Hippocampal formation (tissue), 2 donors: Measurements from ENCODE around the gene NT5C3A.
"Not testable (repeated sequence)": the region's sequence is repeated elsewhere in the genome, so short reads cannot be mapped to it uniquely, and the experiment has no call there.

ENCODE experiments used
- DNase-seq, 2 donors: peaks; one replicate each; lab custom pipeline; 2025; lab: John Stamatoyannopoulos, UW

NT5C3A gene

DNA sequence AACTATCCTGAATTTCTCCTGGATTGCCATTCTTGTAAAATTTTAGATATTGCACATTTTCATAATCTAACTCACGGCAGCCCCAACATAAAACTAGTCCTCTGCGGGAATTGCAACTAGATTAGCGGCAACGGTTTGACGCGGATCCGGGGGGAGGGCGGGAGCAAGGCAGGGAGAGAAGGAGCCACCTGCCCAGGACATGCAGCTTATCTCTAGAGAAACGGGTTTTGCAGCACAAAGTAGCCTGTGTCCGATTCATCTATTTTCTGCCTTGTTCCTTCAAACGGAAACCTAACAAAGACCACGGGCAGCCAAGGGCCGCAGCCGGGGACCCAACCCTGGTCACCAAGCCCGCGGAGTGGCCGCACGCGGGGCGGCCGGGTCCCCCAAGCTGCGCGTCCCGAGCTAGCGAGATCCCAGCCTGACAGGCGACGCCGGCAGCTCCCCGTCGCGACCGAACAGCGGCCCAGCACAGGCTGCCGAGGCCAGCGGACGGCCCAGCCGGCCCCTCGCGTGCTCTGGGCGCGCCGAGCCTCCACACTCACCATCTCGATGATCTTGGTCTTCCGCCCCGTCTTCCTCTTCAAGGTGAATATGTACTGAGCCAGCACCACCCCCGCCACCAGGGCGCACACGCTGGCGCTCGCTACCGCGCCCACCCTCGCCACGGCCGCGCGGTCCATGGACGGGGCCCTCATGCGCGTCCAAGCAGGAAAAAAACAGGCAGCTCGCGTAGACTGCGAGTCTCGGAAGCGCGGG, at the start of gene NT5C3A:
NT5C3A (minus strand) TSS at position 754 of the 759 bp plus-strand sequence; CDS start at position 683, 71 bp downstream.
- DNase-seq, result peak in 1 of 2 donors; percentile 65

DNA sequence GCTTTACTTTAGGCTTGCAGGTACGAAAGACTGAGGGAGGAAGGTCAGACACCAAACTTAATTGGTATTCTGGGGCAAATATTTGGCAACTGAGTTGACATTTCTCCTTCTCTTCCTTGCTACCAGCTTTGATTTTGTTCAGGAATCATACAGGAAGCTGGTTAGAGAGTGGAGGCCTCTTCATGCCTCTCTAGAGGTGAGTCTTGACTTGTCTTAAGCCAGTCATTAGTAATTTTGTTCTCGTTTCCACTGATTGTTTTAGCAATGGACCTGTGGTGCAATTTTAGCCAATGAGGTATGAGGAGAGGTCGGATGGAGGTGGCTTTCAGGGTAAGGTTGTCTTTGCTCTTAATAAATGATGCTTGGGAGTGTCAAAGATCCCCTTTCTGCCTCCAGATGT, 49.0 kb upstream of the NT5C3A start:
- no peak for DNase-seq

DNA sequence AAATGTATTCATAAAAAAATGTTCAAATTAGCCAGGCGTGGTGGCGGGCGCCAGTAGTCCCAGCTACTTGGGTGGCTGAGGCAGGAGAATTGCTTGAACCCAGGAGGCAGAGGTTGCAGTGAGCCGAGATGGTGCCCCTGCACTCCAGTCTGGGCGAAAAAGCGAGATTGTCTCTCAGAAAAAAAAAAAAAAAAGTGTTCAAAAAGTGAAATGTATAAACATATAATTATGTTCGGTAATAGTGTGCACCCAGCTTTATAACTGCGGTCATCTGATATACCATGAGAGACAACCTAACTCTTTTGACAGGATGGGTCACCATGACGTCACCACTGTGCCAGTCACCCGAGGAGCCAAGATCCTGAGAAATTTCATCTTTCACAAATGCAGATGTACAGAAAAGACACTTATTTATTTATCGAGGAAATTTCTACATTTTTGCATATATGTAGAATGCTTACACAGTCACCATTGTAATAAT, 47.2 kb upstream of the NT5C3A start:
- DNase-seq, result no peak

DNA sequence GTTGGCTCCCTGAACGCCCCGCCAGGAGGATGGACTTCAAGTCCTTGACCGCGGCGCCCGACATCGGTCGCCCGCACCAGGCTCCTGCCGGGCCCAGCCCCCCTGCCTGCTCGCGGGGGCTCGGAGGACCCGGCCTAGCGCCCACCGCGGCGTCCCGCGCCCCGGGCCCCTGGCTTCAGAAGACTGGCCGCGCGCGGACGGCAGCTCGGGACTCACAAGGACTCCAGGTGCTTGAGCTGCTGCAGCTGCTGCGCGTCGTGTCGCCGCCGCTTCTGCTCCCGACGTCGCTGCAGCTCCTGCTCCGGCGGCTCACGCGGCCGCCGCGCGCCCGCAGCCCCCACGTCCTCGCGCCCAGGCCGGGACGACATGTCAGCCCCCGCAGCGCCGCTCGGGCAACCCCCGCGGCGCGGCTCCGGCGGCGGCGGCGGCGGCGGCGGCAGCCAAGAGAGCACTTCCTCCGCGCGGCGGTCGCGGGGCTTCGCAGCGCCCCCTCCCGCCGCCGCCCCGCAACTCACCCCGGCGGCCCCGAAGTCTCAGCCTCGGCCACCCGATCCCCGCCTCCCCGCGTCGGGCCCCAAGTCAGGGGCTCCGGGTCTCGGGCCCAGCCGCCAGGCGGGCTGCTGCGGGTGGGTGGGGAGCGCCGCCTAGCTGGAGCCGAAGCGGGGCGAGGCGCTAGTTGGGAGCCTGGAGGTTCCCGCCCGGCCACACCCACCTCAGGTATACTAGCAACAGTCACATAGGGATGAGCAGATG, 46.6 kb upstream of the NT5C3A start, which contains the start of gene RP9:
RP9 (minus strand) TSS at position 400 of the 753 bp plus-strand sequence; CDS start at position 368, 32 bp downstream.
- peak; percentile 42 to 48 for DNase-seq

DNA sequence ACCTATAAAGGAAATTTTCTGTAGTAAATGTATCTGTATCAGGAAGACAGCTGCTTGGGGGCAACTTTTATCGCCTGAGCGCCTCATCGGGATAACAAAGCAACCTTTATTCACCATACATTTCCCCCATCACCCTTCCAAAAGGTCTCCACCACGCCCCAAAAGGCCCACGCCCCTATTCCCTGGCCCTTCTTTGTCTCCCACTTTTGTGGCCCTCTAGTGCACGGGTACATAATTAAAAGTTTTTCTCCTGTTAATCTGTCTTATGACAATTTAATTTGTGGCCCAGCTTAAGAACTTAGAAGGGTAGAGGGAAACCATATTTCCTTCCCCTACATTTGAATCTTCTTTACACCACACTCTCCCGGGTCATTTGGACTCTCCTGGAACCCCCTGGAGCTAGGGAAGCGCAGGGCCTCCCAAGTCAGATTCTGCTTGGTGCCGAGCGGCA, 46.0 kb upstream of the NT5C3A start:
- DNase-seq, result no peak

DNA sequence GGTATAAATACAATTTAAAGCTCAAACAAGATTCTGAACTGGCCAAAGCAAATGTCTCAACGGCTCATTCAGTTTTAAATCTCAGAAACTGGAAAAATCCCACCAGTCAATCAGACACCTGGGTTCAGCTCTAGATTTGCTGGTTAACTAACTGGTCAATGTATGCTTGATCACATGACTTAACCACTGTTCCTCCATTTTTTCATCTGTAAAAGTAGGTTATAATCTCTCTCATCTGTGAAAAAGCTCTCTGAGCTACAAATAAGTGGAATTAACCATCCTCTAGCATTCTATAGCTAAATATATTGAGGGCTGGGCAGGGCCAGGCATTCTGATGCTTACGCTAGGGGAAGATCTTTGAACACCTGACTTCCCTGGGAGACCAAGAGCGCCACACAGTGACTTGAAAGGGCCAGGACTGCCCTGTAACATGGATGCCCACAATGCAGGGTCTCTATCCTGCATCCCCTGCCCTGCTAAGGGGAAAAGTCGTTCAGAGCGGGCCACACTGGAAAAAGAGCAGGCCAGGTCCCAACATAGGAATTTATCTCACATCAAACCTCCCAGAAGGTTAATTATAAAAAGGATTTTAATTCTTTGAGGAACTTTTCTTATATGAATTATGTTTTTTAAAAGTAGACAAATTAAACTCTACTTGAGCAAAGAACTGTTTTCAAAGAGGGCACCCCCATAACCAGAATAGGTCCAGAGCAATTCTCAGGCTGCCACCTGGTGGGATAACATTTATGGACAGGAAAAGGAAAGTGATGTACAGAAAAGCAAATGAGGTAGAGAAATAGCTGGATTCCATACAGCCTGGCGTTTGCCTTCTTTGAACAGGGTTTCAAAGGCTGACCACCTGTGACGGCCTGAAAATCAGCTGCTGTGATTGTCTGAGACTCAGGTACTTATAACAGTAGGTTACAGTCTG, 44.8 kb upstream of the NT5C3A start:
- DNase-seq, result peak in 1 of 2 donors; percentile 40

DNA sequence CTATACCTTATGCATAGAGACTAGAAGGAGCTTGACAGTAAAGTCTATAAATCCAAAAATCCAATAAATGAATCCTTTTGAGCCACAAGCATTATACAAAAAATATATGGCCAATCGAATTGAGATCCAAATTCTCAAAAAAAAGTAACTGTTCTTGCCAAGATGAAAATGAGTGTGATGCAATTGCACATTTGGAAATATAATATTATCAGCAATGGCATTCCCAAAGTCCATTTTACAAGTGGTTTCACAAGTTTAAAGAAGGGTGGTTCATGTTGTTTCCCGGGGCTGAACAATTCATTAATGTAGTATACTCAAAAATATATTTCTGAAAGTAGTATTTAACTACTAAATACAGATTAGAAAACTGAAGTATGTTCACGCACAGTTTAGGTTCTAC, 39.3 kb upstream of the NT5C3A start:
- DNase-seq, result no peak

DNA sequence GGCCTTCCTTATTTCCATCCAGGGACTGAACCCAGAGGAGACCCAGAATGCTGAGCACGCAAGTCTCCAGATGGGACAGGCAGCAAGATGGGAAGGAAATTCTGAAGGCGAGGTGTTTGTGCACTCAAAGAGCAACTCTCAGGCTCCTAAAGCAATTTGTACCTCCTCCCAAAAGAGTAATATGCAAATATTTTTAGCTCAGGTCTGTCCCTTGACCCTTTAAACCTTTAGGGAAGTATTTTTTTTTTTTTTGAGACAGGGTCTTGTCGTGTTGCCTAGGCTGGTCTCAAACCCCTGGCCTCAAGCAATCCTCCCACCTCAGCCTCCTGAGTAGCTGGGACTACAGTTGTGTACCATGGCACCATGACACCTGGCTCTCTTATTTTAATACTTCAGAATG, 38.2 kb upstream of the NT5C3A start:
- no peak for DNase-seq

DNA sequence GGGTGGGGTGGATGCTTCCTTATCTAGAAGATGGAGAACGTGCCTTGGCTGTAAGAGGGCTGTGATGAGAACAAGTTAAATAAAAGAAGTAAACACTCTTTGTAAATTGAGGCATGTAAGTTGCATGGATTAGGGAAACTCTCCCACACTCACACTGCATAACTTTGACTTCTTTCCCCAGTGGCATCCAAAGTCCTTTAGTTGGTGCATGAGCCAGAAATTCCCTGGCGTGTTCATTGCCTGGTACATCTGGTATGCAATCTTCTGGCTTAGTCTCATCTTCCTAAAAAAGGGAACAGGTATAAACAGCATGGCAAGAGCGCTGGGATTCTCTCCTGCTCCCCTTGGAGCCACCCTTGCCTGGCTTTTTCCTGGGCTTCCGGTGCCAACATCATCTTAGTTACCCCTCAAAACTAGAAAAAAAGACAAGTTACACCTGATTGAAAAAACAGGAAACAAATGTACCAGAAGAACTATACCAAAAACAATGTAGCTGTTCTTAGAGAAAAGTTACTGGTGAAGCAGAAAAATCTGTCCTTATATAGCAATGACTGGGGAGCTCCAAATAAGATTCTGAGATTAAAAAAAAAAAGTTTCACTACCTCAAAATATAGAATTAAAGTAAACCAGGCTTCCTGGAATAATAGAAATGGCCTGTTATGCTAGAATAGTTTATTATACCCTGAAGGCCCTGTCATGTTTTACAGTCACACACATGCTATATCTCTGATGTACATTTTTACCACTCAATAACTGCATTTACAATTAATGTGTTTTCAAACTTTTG, 36.8 kb upstream of the NT5C3A start:
- peak in 1 of 2 donors; percentile 4 for DNase-seq

DNA sequence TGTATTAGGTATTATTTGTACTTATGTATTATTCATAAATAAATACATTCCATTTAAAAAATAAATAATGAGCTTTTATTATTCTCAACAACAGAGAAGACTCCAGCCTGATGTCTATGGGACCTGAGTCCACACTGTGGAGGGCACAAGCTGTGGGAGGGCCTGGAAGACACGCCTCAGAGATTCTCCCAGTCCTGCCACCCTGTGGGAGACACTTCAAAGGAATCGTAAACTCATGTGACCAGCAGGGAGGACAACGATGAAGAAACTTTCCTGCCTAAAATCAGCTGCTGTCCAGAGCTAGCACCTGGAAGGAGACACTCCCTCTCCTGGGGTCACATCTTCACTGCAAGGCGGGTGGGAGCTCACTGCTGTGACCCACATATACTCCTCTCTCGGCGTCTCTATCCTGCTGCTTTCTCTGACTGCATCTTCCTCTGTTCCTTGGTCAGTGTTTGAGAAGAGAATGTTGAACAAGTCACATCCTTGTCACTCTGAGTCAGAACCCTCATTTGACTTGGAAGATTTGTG, 32.2 kb upstream of the NT5C3A start:
- not testable (repeated sequence) for DNase-seq

DNA sequence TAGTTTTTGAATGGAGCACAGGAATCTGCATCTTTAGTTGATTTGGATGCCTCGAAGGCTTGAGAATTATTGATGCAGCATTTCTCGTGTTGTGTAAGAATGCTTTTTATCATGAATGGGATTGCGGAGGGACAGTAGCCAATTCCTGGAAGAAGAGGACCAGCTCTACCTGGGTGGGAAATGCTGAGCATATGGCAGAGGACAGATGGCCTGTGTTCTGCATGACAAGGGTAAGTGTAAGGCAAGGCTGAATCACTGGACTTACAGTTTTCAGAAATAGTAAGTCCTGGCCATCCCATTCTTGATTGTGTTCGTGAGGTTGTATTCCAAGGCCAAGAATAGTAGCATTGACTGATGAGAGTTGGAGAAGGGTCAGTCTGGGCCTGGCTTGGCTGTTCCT, 30.7 kb upstream of the NT5C3A start:
- DNase-seq, result no peak

DNA sequence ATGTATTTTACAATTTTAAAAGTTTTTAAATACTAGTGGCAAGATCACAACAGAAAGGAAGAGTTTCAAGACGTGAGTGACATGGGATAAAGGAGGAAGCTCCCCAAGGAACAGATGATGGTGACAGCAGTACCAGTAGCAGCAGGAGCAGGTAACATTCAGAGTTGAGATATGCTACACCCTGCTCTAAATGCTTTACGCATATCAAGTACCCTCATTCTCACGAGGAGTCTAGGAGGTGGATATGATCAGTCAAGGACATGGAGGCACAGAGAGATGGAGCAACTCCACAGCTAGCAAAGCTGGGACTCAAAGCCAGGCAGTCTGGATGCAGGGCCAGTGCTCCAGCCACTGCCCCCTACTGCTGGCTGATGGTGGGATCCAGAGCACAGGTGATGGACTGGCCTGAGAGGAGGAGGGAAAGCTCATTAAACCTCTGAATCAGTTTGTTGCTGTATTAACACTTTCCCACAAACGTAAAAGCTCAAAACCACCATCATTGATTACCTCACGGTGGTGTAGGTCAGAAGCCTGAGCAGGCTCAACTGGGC, 29.1 kb upstream of the NT5C3A start:
- DNase-seq, result no peak

DNA sequence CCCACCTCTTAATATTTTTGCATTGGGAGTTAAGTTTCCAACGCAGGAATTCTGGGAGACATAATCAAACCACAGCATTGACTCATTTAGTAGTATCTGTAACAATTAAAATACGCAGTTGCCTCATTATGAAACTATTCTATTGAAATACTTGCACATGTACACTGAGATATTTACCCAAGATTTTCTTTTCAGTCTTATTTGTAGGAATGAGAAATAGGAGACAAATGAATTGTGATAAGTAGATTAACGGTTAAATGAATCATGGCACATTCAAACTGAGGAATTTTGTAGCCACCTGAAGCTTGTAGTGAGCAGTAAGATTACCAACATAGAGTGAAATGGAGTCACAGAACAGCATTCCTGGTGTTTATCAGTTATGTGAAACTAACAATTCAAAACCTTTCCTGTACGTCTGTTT, 28.5 kb upstream of the NT5C3A start:
- no peak for DNase-seq

DNA sequence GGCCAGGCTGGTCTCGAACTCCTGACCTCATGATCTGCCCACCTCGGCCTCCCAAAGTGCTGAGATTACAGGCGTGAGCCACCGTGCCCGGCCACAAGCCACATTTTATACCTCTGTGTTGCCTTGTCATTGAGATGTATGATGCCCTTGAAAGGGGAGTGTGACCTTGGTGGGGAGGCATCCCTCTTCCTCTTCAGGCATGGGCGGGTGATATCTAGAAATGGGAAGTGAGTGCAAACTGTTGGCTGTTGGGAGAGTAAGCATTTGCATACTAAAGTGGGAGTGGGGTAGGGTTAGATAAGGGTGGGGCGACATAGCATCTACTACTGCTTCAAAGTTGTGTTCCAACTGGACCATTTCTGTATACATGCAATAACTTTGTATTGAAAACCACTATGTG, 26.6 kb upstream of the NT5C3A start:
- no peak for DNase-seq

DNA sequence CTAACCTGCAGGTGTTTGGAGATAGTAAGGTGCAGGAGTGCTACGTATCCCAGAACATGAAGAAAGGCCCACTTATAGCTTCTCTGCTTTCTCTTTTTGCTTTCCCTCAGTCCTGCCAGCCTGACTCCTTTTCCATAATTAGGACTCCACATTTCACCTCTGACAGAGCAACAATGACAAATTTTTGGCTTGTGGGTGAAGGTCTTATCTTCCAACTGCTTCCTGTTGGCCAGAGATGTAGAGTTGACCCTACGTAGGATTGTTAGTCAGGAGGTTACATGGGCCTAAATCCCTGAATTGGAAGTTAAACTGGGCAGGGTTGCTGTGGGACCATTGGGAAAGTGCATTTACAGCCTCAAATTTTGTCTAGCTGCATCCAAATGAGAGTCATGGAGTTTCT, 25.3 kb upstream of the NT5C3A start:
- DNase-seq, result no peak

DNA sequence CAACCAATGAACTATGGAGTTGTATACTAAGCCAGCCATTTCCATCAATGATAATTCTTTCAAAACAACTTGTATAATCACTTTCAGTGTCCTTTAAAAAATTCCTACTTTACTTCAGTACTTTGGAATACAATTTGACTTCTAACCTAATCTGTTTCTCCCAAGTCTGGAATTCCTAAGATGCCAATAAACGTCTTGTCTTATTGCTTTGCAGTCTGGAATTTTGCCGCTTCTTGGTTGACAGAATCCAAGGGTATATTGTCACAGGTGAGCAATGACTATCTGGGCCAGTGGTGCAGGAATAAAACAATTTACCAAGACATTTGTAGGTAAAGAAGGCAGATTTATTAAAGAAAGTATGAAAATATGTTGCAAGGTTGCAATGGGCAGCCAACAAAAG, 24.8 kb upstream of the NT5C3A start:
- no peak for DNase-seq

DNA sequence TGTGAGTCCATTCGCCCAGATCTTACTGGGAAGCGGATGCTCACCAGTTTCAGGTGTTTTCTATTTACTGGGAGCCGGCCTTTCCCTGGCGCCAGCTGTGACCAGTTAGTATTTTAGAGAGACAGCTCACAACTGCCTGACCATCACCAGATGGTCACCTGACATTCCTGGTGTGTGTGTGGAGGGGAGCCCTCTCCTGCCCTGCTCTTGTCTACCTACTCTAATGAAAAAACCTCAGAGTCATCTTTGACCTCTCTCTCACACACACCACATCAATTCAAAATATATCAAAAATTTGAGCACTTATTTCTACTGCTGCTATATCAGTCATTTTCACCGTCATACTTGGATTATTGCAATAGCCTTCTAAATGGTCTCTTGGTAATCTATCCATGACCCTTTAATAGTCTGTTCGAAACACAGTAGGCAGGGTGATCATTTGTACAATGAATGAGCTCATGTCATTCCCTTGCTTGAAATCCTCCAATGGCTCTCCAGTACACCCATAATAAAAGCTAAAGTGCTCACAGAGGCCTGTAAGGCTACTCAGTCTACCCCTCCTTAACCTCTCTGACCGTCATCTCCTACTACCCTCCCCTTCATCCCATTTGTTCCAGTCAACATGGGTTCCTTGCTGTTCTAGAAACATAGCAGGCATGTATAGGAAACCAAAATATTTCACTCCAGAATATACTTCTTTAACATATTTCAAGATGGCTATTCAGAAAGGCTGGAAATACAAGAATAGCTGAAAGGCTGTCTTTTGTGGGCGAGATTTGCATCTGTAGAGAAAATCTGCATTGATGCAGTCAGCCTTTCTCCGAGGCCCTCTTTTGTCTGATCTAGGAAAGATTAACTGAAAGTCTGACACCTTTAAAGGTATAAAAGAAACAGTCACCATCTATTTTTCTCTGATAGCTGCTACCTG, 17.5 kb upstream of the NT5C3A start:
- no peak for DNase-seq

DNA sequence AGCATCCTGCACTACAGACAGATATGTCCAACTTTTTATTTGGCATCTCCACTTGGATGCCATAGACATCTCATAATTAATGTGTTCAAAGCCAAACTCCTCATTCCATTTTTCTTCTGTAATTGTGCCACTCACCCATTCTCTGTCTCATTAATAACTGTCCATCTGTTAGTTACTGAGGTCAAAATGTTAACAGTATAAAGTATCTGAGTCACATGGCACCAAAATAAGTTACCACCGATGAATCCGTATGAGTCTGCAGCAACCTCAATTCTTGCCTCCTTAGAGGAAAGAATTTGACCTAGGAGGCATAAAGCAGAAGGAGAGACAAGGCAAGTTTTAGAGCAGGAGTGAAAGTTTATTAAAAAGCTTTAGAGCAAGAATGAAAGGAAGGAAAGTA, 16.5 kb upstream of the NT5C3A start:
- DNase-seq, result no peak

DNA sequence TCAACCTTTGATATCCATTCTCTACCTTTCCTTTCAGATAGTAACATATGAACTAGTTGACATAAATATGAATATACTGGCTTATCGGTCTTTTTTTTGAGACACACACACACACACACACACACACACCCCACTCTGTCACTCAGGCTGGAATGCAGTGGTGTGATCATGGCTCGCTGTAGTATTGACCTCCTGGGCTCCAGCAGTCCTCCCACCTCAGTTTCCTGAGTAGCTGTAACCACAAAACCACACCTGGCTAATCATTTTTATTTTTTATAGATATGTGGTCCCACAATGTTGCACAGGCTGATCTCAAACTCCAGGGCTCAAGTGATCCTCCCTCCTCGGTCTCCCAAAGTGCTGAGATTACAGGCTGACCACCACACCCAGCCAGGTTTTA, 14.2 kb upstream of the NT5C3A start:
- no peak for DNase-seq
